Fibroblast of skin of abdomen (primary cell): ENCODE data around the gene RGS16.

Experiments
- DNase-seq: peaks from one replicate; pipeline ENCODE4 v3.0.0-alpha.2; 2013

RGS16 gene

DNA sequence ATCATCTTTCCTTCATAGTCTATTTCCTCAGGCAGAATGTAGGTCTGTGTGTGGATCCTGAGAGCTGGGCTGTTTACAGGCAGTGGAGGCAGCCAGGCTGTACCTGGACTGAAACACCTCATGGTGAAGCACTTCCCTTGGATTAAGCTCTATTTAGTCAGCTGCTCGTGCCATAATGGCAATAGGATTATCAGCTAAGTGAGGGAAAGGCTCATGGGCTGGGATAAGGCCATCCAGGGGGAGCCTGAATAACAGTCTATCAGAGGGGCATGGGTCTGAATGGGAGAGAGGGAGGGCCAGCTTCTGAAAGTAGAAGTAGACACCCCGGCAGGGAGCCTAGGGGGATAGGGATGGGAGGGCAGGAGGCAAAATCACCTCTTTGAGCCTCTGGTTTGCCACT lies 23.5 kb downstream of the RGS16 start:
- DNase-seq: no peak

DNA sequence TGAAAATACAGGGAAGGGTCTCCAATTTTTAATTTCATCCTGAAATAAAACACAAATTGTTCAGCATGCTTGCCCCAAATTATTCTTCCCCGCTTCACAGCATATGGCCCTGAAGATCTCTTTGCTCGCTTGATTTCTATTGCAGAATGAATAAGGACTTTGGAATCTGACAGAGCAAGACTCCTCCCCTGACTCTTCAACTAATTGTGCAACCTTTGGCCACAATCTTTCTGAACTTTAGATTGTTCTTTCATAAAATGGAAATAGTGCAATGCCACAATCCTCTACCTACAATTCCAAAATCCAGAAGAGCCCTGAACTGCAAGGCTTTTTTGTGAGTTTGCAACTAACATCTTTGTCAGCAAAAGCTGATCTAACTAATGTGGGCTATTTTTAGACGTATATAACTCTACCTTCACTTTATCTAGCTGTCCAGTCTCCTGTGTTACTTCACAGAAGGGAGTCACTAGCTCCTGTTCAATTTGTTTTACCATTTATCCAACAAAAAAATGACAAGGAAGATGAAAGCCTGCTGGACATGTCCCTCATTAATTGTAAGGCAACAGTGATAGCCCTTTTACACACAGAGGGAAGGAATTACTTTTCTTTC lies 28.5 kb downstream of the RGS16 start:
- peak; percentile 56 for DNase-seq

DNA sequence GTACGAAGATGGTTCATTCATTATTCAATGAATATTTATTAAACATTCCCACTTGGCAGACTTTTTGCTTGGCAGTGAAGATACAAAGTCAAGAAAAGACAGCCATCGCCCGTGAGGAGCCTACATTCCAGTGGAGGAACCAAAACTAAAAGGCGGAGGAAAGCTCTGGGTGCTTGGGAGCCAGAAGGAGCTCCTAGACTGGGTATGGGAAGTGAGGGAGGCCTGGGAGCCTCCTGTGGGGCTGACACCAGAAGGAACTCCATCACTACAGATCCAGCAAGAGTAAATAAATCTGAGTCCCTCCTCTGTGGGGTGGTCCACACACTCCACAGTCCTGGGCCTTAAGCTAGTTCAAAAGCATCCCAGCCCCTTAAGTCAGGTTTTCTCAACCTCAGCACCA lies 30.0 kb downstream of the RGS16 start:
- DNase-seq: no peak

DNA sequence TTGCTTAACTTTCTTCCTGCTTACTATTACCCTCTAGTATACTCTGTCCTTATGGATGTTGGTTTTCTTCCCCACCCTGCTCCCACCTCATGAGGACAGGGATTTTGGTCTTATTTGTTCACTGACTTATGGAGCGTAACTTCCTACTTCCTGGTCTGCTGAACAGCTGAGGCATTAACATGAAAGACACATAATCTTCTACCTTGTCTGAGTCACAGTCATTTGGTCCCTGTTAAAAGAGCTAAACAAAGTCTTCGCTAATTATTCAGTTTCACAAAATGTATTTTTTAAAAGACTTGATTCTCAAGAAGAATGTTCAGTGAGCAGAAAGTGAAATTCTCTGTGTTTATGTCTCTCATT lies 33.6 kb downstream of the RGS16 start:
- no peak for DNase-seq

DNA sequence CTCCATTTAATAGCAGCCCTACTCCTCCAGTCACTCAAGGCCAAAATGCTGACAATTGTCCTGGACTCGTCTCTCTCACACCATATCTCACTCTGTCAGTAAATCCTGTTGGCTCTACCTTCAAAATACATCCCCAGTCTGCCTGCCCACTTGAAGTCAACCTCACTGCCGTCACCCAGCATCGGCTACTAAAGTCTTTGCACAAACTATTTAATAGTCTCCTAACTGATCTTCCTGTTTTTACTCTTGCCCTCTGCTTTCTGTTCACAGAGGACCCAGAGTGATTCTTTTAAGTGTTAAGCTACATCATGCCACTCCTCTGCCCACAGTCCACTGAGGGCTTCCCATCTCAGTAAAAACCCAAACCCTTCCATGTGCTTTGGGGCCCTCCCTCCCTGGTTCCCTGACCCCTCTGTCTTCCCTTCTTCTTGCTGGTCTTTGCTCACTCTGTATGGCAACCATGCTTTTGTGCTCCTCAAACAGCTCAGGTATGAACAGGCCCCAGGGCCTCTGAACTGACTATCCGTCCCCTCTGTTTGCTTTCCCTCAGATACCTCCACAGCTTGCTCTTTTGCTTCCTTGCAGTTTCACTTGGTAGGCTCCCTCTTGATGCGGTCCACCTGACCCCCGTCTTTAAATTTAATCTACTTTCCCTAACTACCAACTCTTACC lies 34.1 kb downstream of the RGS16 start:
- DNase-seq: no peak

DNA sequence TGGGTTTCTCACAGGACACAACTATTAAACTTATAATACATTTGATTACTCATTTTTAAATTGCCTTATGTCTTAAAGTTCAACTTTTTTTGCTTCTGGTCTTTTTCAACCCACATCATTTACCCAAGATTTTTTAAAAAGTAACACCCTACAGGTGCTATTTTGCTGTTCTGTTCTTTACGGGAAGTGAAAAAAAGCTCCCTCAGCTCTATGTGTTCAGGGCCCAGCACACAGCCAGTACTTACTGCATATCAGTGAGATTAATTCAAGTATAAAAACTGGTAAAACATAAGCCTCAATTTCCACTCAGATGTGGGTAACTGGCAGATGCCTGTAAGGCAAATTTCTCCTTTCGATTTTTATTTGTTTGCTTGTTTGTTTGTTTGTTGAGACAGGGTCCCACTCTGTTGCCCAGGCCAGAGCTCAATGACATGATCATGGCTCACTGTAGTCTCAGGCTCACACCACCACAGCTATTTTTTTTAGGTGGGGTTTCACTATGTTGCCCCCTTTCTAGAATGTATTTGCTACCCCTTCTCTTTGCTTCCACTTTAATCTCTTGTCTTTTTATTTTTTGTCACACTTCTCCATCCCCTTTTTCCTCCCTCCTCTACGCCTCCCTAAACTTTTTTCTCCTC lies 35.4 kb downstream of the RGS16 start:
- DNase-seq: no peak

DNA sequence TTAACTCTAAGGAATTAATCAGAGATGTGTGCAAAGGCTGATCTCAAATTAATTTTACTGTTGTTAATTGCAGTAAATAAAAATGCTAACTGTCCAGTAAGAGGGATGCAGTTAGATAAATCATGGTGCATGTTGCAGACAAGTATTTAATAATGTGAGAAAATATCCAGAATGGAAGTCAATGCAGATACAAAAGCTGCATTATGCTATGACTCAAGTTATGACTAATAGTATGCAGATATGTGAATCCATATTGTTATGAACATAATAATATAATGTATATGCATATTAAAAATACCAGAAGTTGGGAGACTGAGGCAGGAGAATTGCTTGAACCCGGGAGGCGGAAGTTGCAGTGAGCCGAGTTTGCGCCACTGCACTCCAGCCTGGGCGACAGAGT lies 36.6 kb downstream of the RGS16 start:
- DNase-seq: no peak

DNA sequence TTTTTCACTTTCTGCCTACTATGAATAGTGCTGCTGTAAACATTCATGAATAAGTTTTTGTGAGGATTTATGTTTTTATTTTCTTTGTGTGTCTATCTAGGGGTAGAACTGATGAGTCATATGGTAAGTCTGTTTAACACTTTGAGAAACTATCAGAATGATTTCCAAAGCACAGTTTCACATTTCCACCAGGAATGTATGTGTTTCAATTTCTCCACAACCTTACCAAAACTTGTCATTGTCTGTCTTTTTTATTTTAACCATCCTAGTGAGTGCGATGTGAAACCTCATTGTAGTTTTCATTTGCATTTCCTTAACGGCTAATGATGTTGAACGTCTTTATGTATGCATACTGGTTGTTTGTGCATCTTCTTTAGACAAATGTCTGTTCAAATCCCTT lies 38.7 kb downstream of the RGS16 start:
- no peak for DNase-seq

DNA sequence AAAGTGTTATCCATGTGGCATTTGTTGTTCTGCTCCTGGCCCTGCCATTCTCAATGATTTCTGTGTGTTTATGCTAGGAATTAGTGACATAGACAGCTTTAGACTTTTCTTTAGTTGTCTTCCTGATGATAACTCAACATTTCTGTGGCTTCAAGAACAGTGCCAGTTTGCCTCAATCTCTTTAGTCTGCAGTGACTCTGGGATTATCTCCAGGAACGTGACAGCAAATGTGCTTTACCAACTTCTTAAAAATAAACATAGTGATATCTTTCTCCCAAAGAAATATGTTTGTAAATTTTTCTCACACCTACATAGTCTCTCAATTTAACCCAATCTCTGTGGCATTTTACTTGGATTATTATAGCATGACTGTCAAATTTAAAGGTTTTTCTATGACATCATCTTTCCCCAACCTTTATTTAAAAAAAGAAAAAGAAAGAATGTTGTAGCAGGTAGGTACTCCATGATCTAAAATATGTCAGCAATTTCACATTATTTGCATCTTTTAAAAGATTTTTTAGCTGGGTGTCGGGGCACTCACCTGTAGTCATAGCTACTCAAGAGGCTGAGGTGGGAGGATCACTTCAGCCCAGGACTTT lies 39.7 kb downstream of the RGS16 start:
- DNase-seq: no peak

DNA sequence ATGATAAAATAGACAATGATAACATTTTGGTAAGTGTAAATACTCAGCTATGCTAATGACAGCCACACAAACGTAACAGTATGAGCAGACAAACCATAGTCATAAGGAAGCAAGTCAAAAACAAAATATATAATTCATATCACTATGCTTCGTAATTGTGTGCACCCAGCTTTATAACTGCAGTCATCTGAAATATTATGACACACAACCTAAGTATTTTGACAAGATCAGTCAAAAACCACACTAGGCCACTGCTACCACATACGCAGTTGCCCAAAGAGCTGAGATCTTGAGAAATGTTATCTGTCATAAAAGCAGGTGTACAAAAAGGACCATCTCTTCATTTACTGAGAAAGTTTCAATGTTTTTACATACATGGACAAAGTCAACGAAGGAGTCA lies 41.1 kb downstream of the RGS16 start:
- no peak for DNase-seq

DNA sequence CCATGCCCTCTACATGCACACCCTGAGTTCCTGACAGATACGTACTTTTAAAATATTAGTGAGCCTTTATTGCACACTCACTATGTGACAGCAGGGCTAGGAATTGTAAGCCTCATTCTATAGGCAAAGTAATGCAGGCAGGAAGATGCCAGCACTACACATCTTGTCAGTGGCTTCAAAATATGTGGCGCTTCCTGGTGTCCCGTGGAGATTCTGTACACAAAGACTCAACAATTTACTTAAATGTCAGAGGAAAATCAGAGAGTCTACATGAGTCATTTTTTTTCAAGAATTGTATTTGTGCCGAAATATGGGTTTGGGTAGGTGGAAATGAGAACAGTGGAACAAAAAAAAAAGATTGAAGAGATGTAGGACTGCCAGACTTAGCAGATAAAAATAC lies 42.7 kb downstream of the RGS16 start:
- DNase-seq: no peak

DNA sequence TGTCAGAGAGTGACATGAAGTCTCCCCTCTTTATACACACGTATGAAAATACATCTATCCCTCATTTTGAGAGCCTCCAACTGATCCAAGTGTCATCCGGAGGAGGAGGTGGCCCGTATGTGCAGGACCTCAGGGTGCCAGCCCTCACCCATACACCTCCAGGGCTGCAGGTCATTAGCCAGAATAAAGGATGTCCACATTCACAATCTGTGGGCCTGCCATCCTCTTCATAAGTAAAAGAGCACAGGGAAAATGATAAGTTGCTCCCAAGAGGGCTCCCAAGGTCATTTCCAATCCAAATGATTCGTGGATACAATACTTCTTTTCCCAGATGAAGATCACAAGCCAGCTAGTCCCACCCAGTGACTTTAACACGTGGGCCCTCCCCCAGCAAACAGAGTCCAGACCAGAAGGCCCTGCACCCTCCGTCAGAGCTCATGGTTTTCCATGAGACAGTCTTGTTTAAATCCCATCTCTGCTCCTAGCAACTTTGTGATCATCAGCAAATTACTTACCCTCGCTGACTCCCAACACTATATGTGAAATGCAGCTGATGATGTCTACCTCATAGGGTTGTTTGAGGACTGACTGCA lies 43.7 kb downstream of the RGS16 start:
- DNase-seq: no peak

DNA sequence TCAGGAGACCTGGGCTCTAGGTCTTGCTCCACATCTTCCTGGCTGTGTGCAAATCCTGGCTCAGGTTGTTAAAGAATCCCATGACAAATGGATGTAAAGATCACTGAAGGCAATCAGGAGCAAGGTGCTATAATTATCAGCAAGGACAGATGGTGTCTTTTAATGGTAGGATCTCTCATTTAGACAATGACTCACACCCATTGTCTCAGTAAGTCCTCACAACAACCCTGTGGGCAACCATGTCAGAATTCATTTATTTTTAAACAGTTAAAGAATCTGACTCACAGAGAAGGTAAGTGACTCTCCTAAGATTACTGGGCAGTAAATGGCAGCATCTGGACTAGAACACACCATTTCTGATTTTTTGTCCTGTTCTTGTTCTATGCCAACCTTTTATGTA lies 47.9 kb downstream of the RGS16 start:
- no peak for DNase-seq

DNA sequence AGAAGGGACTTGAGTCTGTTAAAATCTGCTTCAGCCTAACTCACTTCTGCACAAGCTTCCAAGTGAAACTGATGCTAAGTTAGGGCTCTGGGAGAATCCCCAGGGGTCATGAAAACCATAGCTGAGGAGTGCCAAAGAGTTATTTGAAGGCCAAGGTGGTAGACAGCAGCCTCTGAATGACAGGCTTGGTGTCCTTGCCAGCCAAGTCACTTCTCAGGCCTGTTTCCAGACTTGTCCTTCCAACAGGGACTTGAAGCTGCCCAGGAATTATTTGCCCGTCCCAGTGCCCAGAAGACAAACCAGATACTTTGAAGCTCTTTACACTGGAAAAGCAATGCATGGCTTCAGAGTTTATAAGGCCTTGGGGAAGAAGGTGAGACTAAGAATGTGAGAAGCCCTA lies 48.7 kb downstream of the RGS16 start:
- DNase-seq: no peak

DNA sequence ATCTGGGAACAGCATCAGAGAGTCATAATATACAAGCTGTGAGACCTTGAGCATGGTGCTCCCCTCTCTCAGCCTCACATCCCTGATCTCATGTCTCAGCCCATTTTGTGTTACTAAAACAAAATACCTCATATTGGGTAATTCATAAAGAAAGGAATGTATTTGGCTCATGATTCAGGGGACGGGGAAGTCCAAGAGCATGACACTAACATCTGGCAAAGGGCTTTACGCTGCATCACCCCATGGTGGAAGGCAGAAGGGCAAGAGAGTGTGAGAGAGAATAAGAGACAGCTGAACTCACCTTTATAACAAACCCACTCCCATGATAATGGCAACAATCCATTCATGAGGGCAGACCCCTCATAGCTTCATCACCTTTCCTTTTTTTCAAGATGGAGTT lies 51.7 kb downstream of the RGS16 start:
- DNase-seq: no peak

DNA sequence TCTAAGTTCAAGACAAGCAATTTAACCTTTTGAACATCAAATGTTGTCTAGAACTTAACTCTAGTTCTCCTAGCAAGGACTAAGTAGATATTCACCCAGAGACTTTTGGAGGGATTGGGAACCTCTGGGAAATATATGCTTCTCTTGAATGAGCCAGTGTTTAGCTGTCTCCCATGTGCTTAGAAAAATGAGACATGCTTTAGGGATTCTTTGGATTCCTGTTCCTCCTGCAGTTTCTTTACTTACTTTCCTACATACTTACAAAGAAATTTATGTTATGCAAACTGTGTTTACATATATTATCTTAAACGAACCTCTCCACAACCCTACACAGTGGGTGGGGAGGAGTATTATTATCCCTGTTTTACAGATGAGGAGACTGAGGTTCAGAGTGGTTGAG lies 54.4 kb downstream of the RGS16 start:
- no peak for DNase-seq

DNA sequence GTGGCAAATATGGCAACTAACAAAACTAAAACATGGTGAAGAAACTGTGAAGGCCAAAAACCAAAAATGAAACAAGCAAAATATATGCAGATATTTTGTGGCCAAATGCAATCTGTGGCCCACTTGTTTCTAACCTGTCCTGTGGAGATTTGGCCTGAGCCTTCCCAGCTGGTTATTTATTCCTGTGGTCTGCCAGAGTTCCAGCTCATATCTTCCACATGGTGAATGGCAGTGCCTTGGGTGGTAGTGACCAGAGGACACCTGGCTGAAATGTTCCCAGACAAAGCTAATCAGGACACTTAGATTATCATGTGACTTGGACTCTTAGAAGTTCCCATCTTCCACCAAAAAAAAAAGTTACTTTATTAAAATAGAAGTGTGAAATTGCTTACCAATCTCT lies 54.8 kb downstream of the RGS16 start:
- DNase-seq: no peak
